ENCODE measurements around the gene MRPL34. TPM values are rescaled to one million over a fixed set of nuclear protein-coding genes. Genes with fewer than 3 reads are reported as not detected.

The MRPL34 gene
- total RNA-seq, 1 experiment from 2014 or later, result 78.9 TPM

GRCh38 chr19:17326595-17326966 lies 20.9 kb downstream of the MRPL34 start:
- Mint-ChIP-seq H3K4me3 (ENCODE audit: unreplicated experiment) (no peak overlapping the region), H3K36me3 (ENCODE audit: insufficient read depth, unreplicated experiment) (peaks cover 30% of the 10 kb centered on the region), H3K4me1 (ENCODE audit: low read depth, unreplicated experiment) (no peaks in the 10 kb centered on the region), H3K27me3 (ENCODE audit: insufficient read depth, unreplicated experiment) (no peaks in the 10 kb centered on the region), H3K9me3 (ENCODE audit: unreplicated experiment) (no peaks in the 10 kb centered on the region), H3K27ac (ENCODE audit: unreplicated experiment) (no peak overlapping the region)
- H3K27me3 ChIP-seq (replicated peaks; ENCODE audit: control insufficient read depth, insufficient read depth, low read length), result no peaks in the 10 kb centered on the region
- no peak for DNase-seq
- ChIA-PET POLR2A (interaction anchor here (0.6 to 0.9 kb wide), 2 partner anchors 18 to 19 kb away, joined by 4 read pairs; no protein-coding TSS in a partner anchor), CTCF (interaction anchor here (0.5 to 1.7 kb wide), 2 partner anchors 10 to 21 kb away, joined by 7 read pairs; partner anchors contain the start of gene MRPL34)
- BruUV-seq (replicated peaks), result no TSS peak
- intact Hi-C loops (cut with micrococcal nuclease; ENCODE audit: unreplicated experiment), result loop anchor here (5.0 kb wide), 1 partner anchor 34 kb away; no protein-coding TSS in a partner anchor
- no peaks in the 10 kb centered on the region; the same call in none of the 2 replicates for H3K36me3 ChIP-seq (ENCODE audit: control insufficient read depth, insufficient read depth, low read length)
- no peak for TF ChIP-seq CTCF (IDR thresholded peaks at IDR 0.05; ENCODE audit: insufficient read depth in 1 of 2, low read depth in 1 of 2, low read length in 1 of 2, severe bottlenecking in 1 of 2, unreplicated experiment in 1 of 2)
- H3K9me3 ChIP-seq, result no peaks in the 10 kb centered on the region
- no peak overlapping the region for H3K4me3 ChIP-seq (ENCODE audit: low read depth, low read length)
- H3K4me1 ChIP-seq, result peaks cover 20% of the 10 kb centered on the region

GRCh38 chr19:17327068-17327653 lies 21.5 kb downstream of the MRPL34 start:
- TF ChIP-seq CTCF (IDR thresholded peaks at IDR 0.05; ENCODE audit: insufficient read depth in 1 of 2, low read depth in 1 of 2, low read length in 1 of 2, severe bottlenecking in 1 of 2, unreplicated experiment in 1 of 2), result no peak
- H3K9me3 Mint-ChIP-seq (ENCODE audit: unreplicated experiment), result no peaks in the 10 kb centered on the region
- H3K9me3 ChIP-seq, result no peaks in the 10 kb centered on the region
- peaks cover 20% of the 10 kb centered on the region for H3K4me1 ChIP-seq
- H3K36me3 Mint-ChIP-seq (ENCODE audit: insufficient read depth, unreplicated experiment), result peaks cover 25% of the 10 kb centered on the region
- H3K27me3 Mint-ChIP-seq (ENCODE audit: insufficient read depth, unreplicated experiment), result no peaks in the 10 kb centered on the region
- no peaks in the 10 kb centered on the region for H3K4me1 Mint-ChIP-seq (ENCODE audit: low read depth, unreplicated experiment)
- H3K27ac Mint-ChIP-seq (ENCODE audit: unreplicated experiment), result no peak overlapping the region
- POLR2A ChIA-PET, result interaction anchor here (0.6 to 2.9 kb wide), 3 partner anchors 18 to 1178 kb away, joined by 3 to 17 read pairs (median 4); partner anchors contain the start of gene DDA1
- no peaks in the 10 kb centered on the region for H3K27me3 ChIP-seq (replicated peaks; ENCODE audit: control insufficient read depth, insufficient read depth, low read length)
- CTCF ChIA-PET, result interaction anchor here (1.7 kb wide), 1 partner anchor 22 kb away, joined by 7 read pairs; the partner anchor contains the start of gene MRPL34
- intact Hi-C loops (cut with micrococcal nuclease; ENCODE audit: unreplicated experiment), result loop anchor here (5.0 kb wide), 1 partner anchor 35 kb away; no protein-coding TSS in a partner anchor
- H3K4me3 Mint-ChIP-seq (ENCODE audit: unreplicated experiment), result peak overlapping the region; percentile 75
- peaks cover under 1% of the 10 kb centered on the region for H3K36me3 ChIP-seq (ENCODE audit: control insufficient read depth, insufficient read depth, low read length)
- H3K4me3 ChIP-seq (ENCODE audit: low read depth, low read length), result peak overlapping the region; percentile 7
- no TSS peak for BruUV-seq (replicated peaks)
- no peak for DNase-seq

GRCh38 chr19:17327654-17328516 lies 22.2 kb downstream of the MRPL34 start:
- H3K4me1 Mint-ChIP-seq (ENCODE audit: low read depth, unreplicated experiment), result no peaks in the 10 kb centered on the region
- H3K4me1 ChIP-seq, result peaks cover 20% of the 10 kb centered on the region
- intact Hi-C loops (cut with micrococcal nuclease; ENCODE audit: unreplicated experiment), result loop anchor here (5.0 kb wide), 1 partner anchor 36 kb away; no protein-coding TSS in a partner anchor
- peak overlapping the region; percentile 57 for H3K4me3 ChIP-seq (ENCODE audit: low read depth, low read length)
- peak overlapping the region; percentile 50 for H3K27ac Mint-ChIP-seq (ENCODE audit: unreplicated experiment)
- no peaks in the 10 kb centered on the region for H3K9me3 ChIP-seq
- peak overlapping the region; percentile 75 for H3K4me3 Mint-ChIP-seq (ENCODE audit: unreplicated experiment)
- H3K36me3 ChIP-seq (ENCODE audit: control insufficient read depth, insufficient read depth, low read length), result peaks cover 1% of the 10 kb centered on the region
- BruUV-seq (replicated peaks), result TSS peak; percentile 42
- H3K9me3 Mint-ChIP-seq (ENCODE audit: unreplicated experiment), result no peaks in the 10 kb centered on the region
- peak; percentile 74 to 86 for DNase-seq
- POLR2A ChIA-PET, result interaction anchor here (0.6 to 2.9 kb wide), 3 partner anchors 18 to 1177 kb away, joined by 3 to 17 read pairs (median 3); partner anchors contain the start of gene DDA1
- peak in 1 of 2 experiments; percentile 36 for TF ChIP-seq CTCF (IDR thresholded peaks at IDR 0.05; ENCODE audit: insufficient read depth in 1 of 2, low read depth in 1 of 2, low read length in 1 of 2, severe bottlenecking in 1 of 2, unreplicated experiment in 1 of 2)
- peaks cover 24% of the 10 kb centered on the region for H3K36me3 Mint-ChIP-seq (ENCODE audit: insufficient read depth, unreplicated experiment)
- H3K27me3 ChIP-seq (replicated peaks; ENCODE audit: control insufficient read depth, insufficient read depth, low read length), result no peaks in the 10 kb centered on the region
- CTCF ChIA-PET, result interaction anchor here (0.6 to 1.7 kb wide), 3 partner anchors 19 to 177 kb away, joined by 3 to 13 read pairs (median 7); partner anchors contain the start of genes DDA1 and MRPL34
- no peaks in the 10 kb centered on the region for H3K27me3 Mint-ChIP-seq (ENCODE audit: insufficient read depth, unreplicated experiment)

Measured in Caco-2 (cell line).